Stimulated activated effector memory CD8-positive, alpha-beta T cell treated with anti-CD3 and anti-CD28 coated beads, Interleukin-12 subunit alpha, Interleukin-12 subunit beta, amount 100 ng/mL, for 72 hours (primary cell): ENCODE results near the gene KCND2.
"Not testable (repeated sequence)": the region's sequence is repeated elsewhere in the genome, so short reads cannot be mapped to it uniquely, and the experiment has no call there.

Source experiments
- ATAC-seq: fragments of 150-1000 bp; cut with Tn5 transposase; 2 replicates; pipeline ENCODE4 v1.10.0; 2021
- DNase-seq, 2 donors: peaks; one replicate each; pipeline ENCODE4 v3.0.0; 2021 to 2022; ENCODE audit warnings: low spot score in 2 of 2
- H3K27ac Mint-ChIP-seq: one replicate; pipeline ENCODE4 v1.8.0; 2022; ENCODE audit warnings: mild to moderate bottlenecking, mixed read lengths
- H3K36me3 Mint-ChIP-seq: one replicate; pipeline ENCODE4 v1.8.0; 2022; ENCODE audit warnings: mild to moderate bottlenecking, mixed read lengths
- H3K4me1 Mint-ChIP-seq: one replicate; pipeline ENCODE4 v1.8.0; 2022; ENCODE audit warnings: mixed read lengths
- H3K4me3 Mint-ChIP-seq: one replicate; pipeline ENCODE4 v1.8.0; 2022; ENCODE audit warnings: mild to moderate bottlenecking, mixed read lengths
- H3K9me3 Mint-ChIP-seq: one replicate; pipeline ENCODE4 v1.8.0; 2022; ENCODE audit warnings: mixed read lengths

Gene KCND2

DNA sequence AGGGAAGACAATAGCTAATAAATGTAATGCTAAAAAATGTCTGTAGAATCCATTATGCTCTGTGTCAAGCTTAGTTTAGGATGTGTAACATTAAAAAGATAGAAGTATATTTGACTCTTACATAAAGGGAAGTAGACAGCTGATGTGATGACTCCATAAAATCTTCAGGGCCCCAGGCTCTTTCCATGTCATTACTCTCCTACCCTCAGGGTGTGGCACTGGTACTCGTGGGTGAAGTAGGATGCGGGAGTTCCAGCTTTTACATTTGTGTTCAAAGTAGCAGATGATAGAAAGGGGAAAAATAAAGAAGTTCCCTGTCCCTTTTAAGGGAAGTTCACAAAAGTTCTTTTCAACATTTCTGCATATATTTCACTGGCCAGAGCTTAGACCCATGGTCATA, 427.8 kb downstream of the KCND2 start:
- DNase-seq (no peak), ATAC-seq (no peak)
- Mint-ChIP-seq H3K27ac (no peak overlapping the region), H3K36me3 (no peaks in the 10 kb centered on the region), H3K9me3 (peaks cover 15% of the 10 kb centered on the region), H3K4me3 (no peak overlapping the region), H3K4me1 (no peaks in the 10 kb centered on the region)

DNA sequence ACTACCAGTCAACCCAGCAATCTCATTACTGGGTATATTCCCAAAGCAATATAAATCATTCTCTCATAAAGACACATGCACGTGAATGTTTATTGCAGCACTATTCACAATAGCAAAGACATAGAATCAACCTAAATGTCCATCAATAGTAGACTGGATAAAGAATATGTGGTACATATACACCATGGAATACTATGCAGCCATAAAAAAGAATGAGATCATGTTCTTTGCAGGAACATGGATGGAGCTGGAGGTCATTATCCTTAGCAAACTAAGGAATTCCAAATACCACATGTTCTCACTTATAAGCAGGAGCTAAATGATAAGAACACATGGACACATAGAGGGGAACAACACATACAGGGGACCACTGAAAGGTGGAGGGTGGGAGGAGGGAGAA, 429.4 kb downstream of the KCND2 start:
- H3K4me3 Mint-ChIP-seq, DNase-seq, ATAC-seq, H3K4me1 Mint-ChIP-seq, H3K27ac Mint-ChIP-seq, H3K36me3 Mint-ChIP-seq: not testable (repeated sequence)
- H3K9me3 Mint-ChIP-seq = peaks cover 13% of the 10 kb centered on the region

DNA sequence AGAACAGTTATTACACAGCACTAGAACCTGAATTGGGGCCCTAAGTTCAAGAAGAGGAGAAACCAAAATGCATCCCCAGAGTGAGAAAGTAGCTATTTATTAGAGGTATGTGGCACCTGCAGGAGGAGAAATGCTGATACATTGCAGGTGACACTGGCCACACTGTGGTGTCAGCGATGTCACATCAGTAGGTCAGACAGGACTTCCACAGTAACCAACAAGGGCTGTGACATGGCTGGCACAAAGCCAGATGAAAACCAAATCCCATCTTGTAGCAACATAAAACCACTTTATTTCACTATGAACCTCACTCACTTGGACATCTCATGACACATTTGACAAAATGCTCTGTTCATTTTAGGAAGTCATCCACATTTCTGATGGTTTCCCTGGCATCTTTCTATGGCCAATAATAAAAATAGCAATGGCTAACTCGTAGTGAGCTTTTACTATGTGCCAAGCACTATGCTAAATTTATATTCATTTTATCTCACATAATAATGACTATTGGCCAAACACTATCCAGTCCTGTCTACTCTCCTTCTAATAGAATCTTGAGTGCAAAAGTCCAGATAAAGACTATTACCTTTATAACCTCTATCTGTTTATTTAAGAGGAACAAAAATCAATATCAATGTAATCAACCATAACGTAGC, 430.7 kb downstream of the KCND2 start:
- H3K27ac Mint-ChIP-seq = no peak overlapping the region
- no peak overlapping the region for H3K4me3 Mint-ChIP-seq
- no peak for DNase-seq
- H3K36me3 Mint-ChIP-seq = no peaks in the 10 kb centered on the region
- no peak for ATAC-seq
- no peaks in the 10 kb centered on the region for H3K4me1 Mint-ChIP-seq
- H3K9me3 Mint-ChIP-seq = peaks cover 13% of the 10 kb centered on the region

DNA sequence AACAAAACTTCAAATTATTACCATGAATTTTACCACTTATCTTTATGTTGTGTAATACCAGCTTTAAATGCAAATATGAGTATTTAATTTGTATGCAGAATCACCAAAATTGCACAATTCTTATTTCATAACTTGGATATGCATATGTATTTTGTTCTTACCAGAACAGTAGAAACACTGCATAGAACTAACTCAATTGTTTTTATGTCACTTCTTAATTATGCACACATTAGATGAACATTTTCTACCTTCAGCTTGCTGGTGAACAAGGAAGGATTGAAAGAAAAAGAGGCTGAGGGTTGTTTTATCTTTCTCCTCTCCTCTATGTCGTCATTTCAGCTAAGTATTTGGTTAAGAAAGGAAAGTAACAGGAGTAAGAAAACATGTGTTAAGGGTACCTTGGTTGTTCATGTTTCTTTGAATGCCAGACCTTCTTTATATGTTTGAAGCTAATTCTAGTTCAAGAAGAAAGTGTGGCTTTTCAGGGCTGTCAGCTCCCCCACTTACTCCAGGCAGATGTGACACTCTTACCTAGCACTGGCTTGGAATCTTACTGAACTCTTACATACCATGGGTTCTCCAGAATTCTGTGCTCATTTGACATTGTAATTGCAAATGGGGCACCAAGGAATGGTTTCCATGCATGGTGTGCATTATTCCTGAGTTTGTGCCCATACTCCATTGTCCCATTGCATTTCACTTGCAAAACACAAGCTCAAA, 436.4 kb downstream of the KCND2 start:
- ATAC-seq = no peak
- Mint-ChIP-seq H3K9me3 (no peaks in the 10 kb centered on the region), H3K36me3 (no peaks in the 10 kb centered on the region), H3K27ac (no peak overlapping the region), H3K4me3 (no peak overlapping the region), H3K4me1 (no peaks in the 10 kb centered on the region)
- DNase-seq = no peak

DNA sequence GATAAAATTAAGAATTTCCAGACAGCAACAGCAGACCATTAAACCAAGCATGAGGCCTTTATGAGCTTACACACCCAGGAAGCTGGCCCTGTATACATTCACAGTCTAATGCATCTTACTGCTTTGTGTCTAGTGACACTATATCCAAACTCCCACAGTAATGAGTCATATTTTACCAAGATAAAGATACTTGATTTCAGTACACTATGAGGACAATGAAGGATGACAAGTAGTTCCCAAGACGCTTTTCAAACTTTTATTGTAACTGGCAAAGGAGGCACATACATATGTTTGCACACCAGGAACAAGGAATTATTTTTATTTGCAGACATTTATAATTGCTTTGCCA, 437.0 kb downstream of the KCND2 start:
- H3K4me3 Mint-ChIP-seq = no peak overlapping the region
- no peak overlapping the region for H3K27ac Mint-ChIP-seq
- H3K9me3 Mint-ChIP-seq = no peaks in the 10 kb centered on the region
- H3K4me1 Mint-ChIP-seq = no peaks in the 10 kb centered on the region
- ATAC-seq = no peak
- DNase-seq = no peak
- H3K36me3 Mint-ChIP-seq = no peaks in the 10 kb centered on the region

DNA sequence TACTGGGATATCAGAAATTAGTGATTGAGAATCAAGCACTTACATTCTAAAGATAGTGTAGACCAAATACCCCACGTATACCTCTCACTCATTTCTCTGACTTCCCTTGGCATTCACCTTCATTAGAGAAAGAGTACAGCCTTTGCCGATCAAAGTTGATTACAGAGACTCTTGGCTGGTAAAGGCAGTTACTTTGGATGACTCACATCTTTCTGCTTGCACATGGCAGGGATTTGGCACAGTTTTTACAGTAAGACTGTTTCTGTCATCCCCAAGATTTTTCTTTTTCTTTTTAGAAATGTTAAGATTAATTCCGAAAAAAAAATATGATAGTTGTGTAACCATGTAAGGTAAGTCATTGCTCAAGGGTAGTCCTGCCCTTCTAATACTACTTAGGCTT, 442.0 kb downstream of the KCND2 start:
- no peaks in the 10 kb centered on the region for H3K36me3 Mint-ChIP-seq
- H3K4me1 Mint-ChIP-seq = no peaks in the 10 kb centered on the region
- no peak overlapping the region for H3K27ac Mint-ChIP-seq
- H3K9me3 Mint-ChIP-seq = peaks cover 3% of the 10 kb centered on the region
- DNase-seq = no peak
- no peak overlapping the region for H3K4me3 Mint-ChIP-seq
- no peak for ATAC-seq

DNA sequence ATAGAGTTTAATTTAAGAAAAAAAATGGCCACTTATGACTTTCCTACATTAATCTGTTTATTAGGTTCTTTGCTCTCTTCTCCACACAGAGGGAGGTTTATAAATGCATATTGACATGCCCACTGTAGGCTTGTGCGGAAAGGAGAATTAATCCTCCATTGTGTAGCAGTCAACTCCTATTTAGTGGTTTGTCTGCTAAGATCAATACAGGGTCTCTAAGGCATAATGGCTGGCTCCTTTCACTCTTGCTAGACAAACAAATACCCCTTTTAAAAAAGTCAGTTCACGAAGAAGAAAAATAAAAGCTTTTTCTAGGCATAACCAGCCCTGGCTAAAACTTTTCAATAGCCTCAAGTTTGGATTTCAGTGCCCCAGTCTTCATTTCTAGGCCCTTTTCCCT, 443.3 kb downstream of the KCND2 start:
- Mint-ChIP-seq H3K36me3 (no peaks in the 10 kb centered on the region), H3K4me3 (no peak overlapping the region), H3K9me3 (peaks cover 3% of the 10 kb centered on the region), H3K4me1 (no peaks in the 10 kb centered on the region), H3K27ac (no peak overlapping the region)
- DNase-seq (no peak), ATAC-seq (no peak)

DNA sequence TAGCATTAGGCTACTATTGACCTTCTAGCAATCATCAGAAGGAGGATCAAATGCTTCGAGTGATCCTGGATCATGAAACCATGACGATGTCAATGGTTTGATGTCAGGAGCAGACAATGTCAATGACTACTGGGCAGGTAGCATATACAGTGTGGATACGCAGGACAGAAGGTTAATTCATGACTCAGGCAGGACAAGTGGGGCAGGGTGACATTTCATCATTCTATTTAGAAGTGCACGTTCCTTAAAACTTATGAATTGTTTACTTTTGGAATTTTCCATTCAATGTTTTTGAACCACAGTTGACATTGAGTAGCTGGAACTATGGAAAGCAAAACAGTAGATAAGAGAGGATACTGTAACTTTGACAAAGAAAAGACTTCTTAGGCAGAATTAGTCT, 444.2 kb downstream of the KCND2 start:
- H3K9me3 Mint-ChIP-seq = peaks cover 3% of the 10 kb centered on the region
- no peaks in the 10 kb centered on the region for H3K36me3 Mint-ChIP-seq
- no peak for ATAC-seq
- no peaks in the 10 kb centered on the region for H3K4me1 Mint-ChIP-seq
- H3K27ac Mint-ChIP-seq = no peak overlapping the region
- no peak for DNase-seq
- no peak overlapping the region for H3K4me3 Mint-ChIP-seq

DNA sequence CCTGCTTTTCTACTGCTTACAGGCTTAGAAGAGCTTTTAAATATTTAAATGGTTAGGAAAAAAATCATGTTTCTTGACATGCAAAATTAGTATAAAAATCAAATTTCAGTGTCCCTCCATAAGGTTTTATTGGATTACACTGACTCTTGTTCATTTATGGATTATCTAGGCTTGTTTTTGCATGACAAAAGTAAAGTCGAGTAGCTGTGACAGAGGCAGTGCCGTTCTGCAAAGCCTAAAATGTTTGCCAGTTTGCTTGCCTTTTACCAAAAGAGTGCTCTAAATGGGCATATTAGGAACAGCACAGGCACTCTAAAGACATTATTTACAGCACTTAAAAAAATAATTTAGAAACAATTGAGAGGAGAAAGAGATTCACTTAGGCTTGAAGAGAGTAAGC, 445.4 kb downstream of the KCND2 start:
- Mint-ChIP-seq H3K27ac (no peak overlapping the region), H3K36me3 (no peaks in the 10 kb centered on the region), H3K9me3 (peaks cover 3% of the 10 kb centered on the region), H3K4me3 (no peak overlapping the region), H3K4me1 (no peaks in the 10 kb centered on the region)
- DNase-seq (no peak), ATAC-seq (no peak)

DNA sequence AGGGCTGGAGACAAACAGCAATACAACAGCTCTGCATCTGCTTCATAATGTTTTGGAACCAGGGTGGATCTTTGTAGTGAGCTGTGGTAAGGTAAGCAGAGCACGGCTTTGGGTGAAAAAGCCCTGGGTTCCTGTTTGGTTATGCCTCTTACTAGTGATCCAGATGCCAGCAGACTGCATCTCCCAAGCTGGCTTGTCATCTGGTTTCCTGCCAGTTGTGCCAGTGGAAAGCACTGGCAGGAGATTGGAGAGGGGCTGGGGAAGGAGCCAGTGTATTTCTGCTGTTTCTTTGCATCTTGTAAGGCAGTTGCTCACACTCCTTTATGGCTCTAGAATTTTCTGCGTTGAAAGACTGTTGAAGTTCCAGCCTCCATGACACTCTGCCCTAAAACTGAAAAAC, 447.3 kb downstream of the KCND2 start:
- Mint-ChIP-seq H3K4me3 (no peak overlapping the region), H3K4me1 (no peaks in the 10 kb centered on the region), H3K9me3 (peaks cover 3% of the 10 kb centered on the region), H3K27ac (no peak overlapping the region), H3K36me3 (no peaks in the 10 kb centered on the region)
- ATAC-seq = no peak
- DNase-seq = no peak

DNA sequence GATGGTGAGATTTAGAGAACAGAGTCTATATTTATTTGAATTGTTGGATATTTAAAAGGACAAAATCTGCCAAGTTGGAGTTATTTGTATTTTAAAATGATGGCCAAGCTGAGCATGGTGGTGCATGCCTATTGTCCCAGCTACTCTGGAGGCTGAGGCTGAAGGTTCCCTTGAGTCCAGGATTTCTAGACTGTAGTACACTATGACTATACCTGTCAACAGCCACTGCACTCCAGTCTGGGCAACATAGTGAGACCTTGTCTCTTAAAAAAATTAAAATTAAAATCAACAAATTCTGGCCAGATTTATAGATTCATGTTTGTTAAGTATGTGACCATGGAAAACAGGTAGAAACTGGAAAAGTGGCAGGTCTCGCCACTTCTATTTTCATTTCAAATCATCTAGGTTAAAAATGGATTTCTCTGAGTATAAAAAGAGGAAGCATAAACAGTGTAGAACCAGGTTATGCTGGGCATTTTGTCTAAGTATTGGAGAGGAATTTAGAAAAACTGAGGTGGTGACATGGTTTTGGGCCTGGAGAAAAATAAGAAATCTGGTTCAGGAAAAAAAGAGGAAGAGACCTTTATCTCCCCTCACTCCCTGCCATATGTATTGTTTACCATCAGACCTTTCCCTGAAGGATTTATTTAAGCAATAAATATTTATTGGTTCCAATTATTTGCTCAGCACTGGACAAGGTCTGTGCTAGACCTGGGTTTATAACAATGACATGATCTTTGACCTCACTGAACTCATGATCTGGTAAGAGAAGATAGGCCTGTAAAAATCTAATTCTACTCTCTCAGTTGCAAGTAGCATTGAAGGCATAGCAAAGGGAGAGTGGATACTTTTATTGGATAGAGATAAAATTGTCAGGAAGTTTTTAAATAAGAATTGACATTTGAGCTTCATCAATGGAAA, 450.8 kb downstream of the KCND2 start:
- H3K4me1 Mint-ChIP-seq = no peaks in the 10 kb centered on the region
- DNase-seq (no peak), ATAC-seq (no peak)
- peaks cover 3% of the 10 kb centered on the region for H3K9me3 Mint-ChIP-seq
- H3K36me3 Mint-ChIP-seq = no peaks in the 10 kb centered on the region
- no peak overlapping the region for H3K4me3 Mint-ChIP-seq
- no peak overlapping the region for H3K27ac Mint-ChIP-seq

DNA sequence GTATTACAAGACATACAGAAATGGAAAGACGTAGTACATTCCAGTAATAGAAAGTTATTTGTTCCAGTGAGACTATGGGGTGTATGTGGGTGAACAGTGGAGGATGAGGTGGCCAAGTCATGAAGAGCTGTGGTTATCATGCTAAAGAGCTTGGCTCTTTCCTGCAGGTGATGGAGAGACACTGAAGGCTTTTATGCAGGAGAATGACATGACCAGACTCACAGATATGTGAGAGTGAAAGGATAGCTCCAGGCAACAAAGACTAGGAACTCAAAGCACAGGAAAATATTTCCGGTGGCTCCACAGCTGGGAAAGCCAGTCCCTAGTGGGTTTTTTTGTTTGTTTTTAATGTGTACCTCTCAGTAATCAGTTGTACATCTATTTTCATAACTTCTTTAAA, 451.5 kb downstream of the KCND2 start:
- ATAC-seq (no peak), DNase-seq (no peak)
- no peaks in the 10 kb centered on the region for H3K36me3 Mint-ChIP-seq
- H3K4me3 Mint-ChIP-seq = no peak overlapping the region
- no peaks in the 10 kb centered on the region for H3K4me1 Mint-ChIP-seq
- no peak overlapping the region for H3K27ac Mint-ChIP-seq
- peaks cover 3% of the 10 kb centered on the region for H3K9me3 Mint-ChIP-seq

DNA sequence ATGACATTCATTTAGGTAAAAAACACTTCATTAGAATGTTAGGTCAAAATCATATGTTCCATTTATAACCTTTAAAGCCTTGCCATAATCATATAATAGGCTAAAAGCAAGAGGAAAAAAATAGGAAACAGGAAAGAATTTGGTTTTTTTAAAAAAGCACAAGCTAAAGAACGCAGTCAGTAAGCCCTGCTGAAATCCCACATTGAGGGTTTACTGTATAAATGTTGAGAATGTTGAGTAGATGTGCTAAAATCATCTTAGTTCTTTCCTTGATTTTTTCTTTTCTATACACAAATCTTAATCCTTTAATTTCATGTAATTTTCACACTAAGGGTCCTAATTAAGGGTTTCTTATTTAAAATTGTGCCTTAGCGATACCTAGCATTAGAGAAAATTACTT, 452.0 kb downstream of the KCND2 start:
- H3K9me3 Mint-ChIP-seq = peaks cover 3% of the 10 kb centered on the region
- H3K27ac Mint-ChIP-seq = no peak overlapping the region
- H3K4me1 Mint-ChIP-seq = no peaks in the 10 kb centered on the region
- ATAC-seq (no peak), DNase-seq (no peak)
- H3K36me3 Mint-ChIP-seq = no peaks in the 10 kb centered on the region
- no peak overlapping the region for H3K4me3 Mint-ChIP-seq

DNA sequence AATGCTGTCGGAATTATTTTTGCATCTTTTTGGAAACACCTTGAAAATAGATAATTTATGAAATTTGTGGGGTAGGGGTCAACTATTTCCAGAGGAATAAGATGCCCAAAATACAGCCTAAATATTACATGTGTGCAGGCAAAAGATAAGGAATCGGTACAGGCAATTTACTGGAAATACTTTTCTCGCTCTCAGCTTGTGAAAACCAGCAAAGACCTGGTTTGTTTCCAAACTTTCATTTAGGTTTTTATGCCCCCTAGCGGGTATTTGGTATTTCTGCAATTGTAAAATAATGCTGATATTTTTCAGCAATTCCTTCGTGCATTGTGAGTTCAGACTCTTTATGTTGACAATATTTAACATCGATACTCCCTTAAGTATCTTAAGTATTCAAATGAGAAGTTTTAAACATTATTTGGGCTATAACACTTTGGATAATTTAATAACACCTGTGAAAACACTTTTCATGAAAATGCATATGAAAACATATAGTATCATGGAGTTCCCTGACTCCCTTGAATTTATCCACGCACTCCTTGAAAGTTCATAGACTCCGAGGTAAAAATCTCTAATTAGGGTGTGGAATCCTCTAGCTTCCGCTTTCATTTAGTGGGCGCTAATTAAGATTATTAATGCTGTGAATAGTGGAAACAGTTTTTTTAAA, 452.5 kb downstream of the KCND2 start:
- H3K4me3 Mint-ChIP-seq = no peak overlapping the region
- H3K9me3 Mint-ChIP-seq = peaks cover 3% of the 10 kb centered on the region
- H3K4me1 Mint-ChIP-seq = no peaks in the 10 kb centered on the region
- H3K36me3 Mint-ChIP-seq = no peaks in the 10 kb centered on the region
- H3K27ac Mint-ChIP-seq = no peak overlapping the region
- DNase-seq = no peak
- no peak for ATAC-seq

DNA sequence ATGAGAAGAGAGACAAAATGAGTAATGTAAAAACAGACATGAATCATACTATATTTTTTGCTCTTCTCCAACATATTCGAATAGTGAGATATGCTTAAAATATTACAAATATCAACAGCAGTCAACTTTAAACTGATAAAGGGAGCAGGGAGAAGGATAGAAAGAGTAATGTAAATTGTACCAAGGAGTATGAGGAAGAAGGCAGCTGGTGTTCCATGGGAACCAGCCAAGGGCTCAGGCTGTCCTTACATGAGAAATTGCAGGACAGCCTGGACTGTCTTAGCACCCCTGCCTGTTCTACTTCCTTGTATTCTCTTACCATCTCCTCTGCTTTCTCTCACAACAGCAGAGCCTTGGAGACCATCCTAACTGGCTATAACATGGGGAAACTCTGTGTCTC, 456.3 kb downstream of the KCND2 start:
- no peak for ATAC-seq

More for the DNA sequence above, 456.3 kb downstream of the KCND2 start:
- Mint-ChIP-seq H3K4me1 (no peaks in the 10 kb centered on the region), H3K9me3 (peaks cover 3% of the 10 kb centered on the region), H3K4me3 (no peak overlapping the region), H3K36me3 (no peaks in the 10 kb centered on the region), H3K27ac (no peak overlapping the region)
- DNase-seq = no peak
